DMS 273 treated with DMSO at 0.1 percent for 48 hours (cell line): ENCODE data around the gene ATF5.
A peak's percentile ranks its signal among the peaks of the same experiment; 100 is the strongest.
"Not testable (repeated sequence)": the region's sequence is repeated elsewhere in the genome, so short reads cannot be mapped to it uniquely, and the experiment has no call there.

Experiments used
- DNase-seq: peaks from one replicate; lab custom pipeline; 2025; lab: John Stamatoyannopoulos, UW

Gene ATF5

DNA sequence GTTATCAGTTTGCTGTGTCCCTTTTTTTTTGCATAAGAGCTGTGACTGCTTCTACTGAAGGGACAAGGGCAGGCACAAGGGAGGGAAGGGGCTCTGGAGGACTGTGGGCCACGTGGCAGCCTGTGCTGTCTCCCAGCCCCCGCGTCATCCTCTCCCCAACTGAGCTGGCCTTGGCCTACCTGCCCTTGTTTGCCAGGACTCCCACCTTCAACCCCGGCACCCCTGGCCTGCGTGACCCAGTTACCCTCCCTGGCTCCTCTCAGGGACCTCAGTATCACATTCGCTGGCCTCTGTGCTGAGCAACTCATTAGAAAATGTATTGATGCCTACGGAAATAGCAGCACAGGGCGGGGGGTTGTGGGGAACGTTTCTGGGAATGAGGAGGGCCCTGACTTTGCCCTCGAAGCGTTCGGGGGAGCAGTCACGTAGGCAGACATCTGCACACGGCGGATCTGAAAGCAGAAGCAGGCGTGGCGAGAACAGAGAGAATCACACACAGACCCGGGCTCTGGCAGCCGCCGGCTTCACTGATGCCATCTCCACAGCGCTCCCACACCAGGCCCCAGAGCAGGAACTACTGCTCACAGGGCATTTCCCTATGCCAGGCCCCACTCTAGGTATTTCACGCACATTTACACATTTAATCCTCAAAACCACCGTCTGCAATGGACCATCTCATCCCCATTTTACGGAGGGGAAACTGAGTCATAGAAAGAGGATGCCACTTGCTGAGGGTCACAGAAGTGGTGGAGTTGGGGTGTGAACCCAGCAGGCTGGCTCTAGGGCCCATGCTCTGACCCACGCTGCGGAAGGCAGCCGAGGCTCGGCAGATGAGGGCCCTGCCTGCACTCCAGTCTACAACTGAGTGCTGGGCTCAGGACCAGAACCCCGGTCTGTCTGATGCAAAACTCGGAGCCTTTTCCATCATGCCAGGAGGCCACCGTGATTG lies 5.7 kb upstream of the ATF5 start:
- no peak for DNase-seq

DNA sequence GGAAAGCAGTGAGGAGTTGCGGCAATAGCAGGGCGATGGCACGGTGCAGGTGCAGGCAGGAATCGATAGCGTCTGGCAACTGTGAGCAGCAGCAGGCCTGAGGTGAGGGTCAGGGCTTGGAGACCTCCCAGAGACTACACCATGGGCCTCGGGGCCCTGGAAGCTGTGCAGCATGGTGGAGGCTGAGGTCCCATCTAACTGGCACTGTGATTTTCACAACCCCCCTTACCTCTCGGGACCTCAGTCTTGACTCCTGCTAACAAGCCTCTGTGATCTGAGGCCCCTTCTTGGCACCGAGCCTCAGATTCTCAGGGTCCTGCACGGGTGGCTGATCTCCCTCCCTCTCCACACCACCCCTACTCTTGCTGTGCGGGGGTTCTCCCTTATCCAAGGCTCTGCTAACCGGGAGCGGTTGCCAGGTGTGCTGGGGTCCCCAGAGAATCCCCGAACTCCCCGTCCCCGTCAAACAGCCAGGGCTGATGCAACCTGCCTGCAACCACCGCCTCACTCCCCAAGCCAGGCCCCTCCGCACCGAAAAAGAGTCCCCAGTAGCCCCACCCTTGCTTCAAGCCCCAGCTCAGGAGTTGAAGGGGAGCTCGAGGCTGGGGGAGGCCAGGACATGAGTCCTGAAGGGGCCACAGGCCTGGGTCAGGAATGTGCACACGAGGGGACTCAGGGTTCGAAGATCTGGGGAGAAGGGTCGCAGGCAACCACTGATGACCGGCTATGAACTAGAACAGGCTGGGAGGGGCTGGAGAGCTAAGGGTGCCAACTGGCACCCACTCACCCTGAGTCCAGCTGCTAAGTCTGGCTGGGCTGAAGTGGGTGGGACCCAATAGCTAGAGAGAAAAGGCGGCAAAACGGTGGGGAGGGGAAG lies 4.8 kb upstream of the ATF5 start:
- no peak for DNase-seq

DNA sequence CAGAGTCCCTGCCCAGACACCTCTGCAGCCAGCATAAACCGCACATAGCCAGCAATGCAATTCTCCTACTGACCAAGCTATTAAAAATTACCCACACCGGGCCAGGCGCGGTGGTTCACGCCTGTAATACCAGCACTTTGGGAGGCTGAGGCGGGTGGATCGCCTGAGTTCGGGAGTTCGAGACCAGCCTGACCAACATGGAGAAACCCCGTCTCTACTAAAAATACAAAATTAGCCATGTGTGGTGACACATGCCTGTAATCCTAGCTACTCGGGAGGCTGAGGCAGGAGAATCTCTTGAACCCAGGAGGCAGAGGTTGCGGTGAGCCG lies 4.2 kb upstream of the ATF5 start:
- not testable (repeated sequence) for DNase-seq

DNA sequence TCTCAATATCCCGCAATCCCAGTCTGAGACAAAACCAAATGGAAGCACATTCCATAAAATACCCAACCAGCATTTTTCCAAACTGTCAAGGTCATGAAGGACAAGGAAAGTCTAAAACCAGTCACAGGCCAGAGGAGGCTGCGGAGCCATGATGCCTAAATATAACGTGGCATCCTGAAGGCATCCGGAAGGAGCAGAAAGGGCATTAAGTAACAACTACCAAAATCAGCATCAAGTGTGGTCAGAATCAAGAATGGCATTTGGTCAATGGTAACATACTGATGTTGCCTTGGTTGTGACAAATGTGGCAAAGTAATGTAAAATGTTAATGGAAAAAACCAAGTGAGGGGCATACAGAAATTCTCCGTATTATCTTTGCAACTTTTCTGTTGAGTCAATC lies 3.5 kb upstream of the ATF5 start:
- no peak for DNase-seq

- no peak for DNase-seq
These were observed 2.5 kb upstream of the ATF5 start for GRCh38 chr19:49926515-49926914.

- DNase-seq: no peak
These were observed 1.3 kb upstream of the ATF5 start for GRCh38 chr19:49927526-49928264.

DNA sequence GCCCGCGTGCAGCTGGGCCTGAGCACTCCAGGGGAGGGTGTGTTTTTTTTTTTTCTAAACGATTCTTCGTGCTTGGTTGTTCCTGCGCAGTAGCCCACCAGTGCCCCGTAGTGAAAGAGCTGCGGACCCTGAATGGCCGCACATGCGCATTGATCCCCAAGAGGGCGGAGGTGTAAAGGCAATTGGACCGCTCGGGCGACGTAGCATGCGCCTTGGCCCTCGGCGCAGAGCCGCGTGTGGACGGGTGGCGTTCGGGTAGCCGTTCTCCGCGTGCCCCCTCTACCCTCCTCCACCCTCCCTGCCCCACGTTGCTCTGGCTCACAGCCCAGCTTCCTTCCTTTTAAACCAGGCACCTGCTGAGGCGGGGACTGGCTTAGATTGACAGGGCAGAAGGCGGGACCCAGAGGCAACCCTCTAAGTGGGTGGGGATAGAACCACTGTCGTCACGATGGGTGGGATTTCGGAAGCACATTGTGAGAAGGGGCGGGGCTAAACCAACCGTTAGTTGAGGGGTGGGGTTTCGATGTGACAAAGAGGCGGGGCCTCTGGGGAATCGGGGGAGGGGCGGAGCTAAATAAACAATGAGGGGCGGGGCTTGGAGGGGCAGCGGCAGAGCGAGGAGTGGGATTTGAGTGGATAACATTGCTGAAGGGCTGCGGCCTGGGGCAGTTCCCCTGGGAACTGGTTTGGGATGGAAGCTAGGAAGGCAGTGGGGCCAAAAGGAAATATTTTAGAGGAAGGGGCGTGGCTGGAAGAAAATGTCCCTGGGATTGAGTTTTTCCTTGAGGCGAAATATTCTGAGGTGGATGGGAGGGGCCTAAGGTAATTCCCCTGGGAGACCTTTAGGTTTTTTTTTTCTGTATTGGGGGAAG lies 842 bp downstream of the ATF5 start:
- peak; percentile 85 for DNase-seq

- DNase-seq: no peak
These were observed 1.5 kb downstream of the ATF5 start for GRCh38 chr19:49930483-49931011.

GRCh38 chr19:49931293-49932040 lies 2.5 kb downstream of the ATF5 start:
- DNase-seq: no peak

DNA sequence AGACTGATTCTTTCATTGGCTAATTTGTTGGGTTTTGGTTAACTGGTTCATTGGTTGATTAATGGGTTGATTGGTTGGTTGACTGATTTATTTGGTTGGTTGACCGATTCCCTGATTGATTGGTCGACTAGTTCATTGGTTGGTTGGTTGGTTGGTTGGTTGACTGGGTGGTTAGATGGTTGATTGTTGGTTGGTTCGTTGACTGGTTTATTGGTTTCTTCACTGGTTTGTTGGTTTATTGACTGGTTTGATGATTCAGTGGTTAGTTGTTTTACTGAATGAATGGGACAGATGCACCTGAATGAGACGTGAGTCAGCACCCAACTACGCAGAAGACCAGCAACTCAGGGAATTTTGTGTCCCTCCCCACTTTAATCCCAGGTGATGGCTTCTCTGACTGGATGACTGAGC lies 3.0 kb downstream of the ATF5 start:
- no peak for DNase-seq

- no peak for DNase-seq
These were observed 3.7 kb downstream of the ATF5 start for GRCh38 chr19:49932731-49933131.

GRCh38 chr19:49933643-49934042 lies 4.6 kb downstream of the ATF5 start:
- no peak for DNase-seq

- DNase-seq: no peak
These were observed 7.5 kb downstream of the ATF5 start for GRCh38 chr19:49936549-49936948.

- DNase-seq: peak; percentile 53
These were observed 8.9 kb downstream of the ATF5 start for GRCh38 chr19:49937750-49938381.

GRCh38 chr19:49938662-49939061 lies 9.7 kb downstream of the ATF5 start:
- no peak for DNase-seq

GRCh38 chr19:49939721-49940481 lies 10.9 kb downstream of the ATF5 start:
- no peak for DNase-seq

- DNase-seq: no peak
These were observed 11.4 kb downstream of the ATF5 start for GRCh38 chr19:49940482-49940791.

DNA sequence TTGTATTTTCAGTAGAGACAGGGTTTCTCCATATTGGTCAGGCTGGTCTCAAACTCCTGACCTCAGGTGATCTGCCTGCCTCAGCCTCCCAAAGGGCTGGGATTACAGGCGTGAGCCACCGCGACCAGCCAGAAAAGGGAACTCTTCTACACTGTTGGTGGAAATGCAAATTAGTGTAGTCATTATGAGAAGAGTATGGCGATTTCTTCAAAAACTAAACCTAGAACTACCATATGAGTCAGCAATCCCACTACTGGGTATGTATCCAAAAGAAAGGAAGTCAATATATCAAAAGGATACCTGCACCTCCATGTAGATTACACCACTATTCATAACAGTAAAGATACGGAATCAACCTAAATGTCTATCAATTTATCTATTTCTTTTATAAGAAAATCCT lies 15.6 kb downstream of the ATF5 start:
- not testable (repeated sequence) for DNase-seq

DNA sequence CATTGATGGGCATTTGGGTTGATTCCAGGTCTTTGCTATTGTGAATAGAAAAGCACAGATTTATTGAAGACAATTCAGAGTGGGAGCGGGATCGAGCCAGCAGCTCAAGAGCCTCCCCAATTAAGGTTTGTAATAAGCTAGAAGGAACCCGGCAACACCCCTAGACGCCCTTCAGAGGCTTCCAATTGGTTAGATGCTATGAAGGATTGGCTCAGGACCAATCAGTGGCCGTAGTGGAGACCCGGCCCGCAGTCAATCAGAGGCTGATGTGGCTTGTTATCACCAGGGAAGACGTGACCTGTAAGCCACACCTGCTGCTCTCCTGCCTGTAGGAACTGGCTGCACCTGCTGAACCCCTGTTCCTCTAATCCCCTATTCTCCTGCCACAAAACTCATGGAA lies 17.4 kb downstream of the ATF5 start:
- no peak for DNase-seq
